Measurements from ENCODE around the gene AOPEP.

DNA sequence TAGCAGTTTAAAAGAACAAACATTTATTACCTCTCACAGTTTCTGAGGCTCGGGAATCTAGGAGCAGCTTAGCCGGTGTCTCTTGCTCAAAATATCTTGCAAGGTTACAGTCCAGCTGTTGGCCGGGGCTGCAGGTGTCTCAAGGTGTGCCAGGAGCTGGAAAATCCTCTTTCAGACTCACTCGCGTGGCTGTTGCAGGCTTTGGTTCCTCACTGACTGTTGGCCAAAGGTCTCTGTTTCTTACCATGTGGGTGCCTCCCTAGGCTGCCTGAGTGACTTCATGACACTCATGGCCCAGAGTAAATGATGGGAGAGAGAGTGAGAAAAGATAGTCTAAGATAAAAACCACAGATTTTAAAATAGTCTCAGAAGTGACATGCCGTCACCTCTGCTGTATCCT, 43.8 kb downstream of the AOPEP start:
- TF ChIP-seq, protein P1, sequence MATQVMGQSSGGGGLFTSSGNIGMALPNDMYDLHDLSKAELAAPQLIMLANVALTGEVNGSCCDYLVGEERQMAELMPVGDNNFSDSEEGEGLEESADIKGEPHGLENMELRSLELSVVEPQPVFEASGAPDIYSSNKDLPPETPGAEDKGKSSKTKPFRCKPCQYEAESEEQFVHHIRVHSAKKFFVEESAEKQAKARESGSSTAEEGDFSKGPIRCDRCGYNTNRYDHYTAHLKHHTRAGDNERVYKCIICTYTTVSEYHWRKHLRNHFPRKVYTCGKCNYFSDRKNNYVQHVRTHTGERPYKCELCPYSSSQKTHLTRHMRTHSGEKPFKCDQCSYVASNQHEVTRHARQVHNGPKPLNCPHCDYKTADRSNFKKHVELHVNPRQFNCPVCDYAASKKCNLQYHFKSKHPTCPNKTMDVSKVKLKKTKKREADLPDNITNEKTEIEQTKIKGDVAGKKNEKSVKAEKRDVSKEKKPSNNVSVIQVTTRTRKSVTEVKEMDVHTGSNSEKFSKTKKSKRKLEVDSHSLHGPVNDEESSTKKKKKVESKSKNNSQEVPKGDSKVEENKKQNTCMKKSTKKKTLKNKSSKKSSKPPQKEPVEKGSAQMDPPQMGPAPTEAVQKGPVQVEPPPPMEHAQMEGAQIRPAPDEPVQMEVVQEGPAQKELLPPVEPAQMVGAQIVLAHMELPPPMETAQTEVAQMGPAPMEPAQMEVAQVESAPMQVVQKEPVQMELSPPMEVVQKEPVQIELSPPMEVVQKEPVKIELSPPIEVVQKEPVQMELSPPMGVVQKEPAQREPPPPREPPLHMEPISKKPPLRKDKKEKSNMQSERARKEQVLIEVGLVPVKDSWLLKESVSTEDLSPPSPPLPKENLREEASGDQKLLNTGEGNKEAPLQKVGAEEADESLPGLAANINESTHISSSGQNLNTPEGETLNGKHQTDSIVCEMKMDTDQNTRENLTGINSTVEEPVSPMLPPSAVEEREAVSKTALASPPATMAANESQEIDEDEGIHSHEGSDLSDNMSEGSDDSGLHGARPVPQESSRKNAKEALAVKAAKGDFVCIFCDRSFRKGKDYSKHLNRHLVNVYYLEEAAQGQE (IDR thresholded peaks at IDR 0.05; ENCODE audit: borderline replicate concordance): no peak
- no peak for TF ChIP-seq EZH2 (IDR thresholded peaks at IDR 0.05; ENCODE audit: borderline replicate concordance, insufficient read depth, low read length, poor library complexity, severe bottlenecking)
